ENCODE measurements around the gene LURAP1L. TPM values are rescaled to one million over a fixed set of nuclear protein-coding genes. Genes with fewer than 3 reads are reported as not detected.
A peak's percentile ranks its signal among the peaks of the same experiment; 100 is the strongest.

LURAP1L gene
- total RNA-seq (2021) = 1.2 to 1.7 TPM (median 1.3 TPM) in 3 replicates
- Bru-seq, nascent RNA = percentile 40 among the genes with signal in this experiment
- long read RNA-seq, experiment 1, transcript LURAP1L-201 (2 exons, 1,753 nt) = major isoform, 5 of 6 reads
- long read RNA-seq, experiment 1, partial matches to known transcripts = 0 of 6 reads
- long read RNA-seq, experiment 1, other reads (novel, unspliced or antisense) = 1 of 6 reads
- long read RNA-seq, experiment 2 = 0 reads
- long read RNA-seq, experiment 3, partial matches to known transcripts = 0 of 2 reads
- long read RNA-seq, experiment 3, other reads (novel, unspliced or antisense) = 1 of 2 reads

- Mint-ChIP-seq H3K36me3 (no peaks in the 10 kb centered on the region), H3K4me1 (peaks cover 8% of the 10 kb centered on the region; the same call in 1 of the 2 replicates), H3K27ac (peak within 1 kb of the TSS; percentile 10; the same call in 1 of the 2 replicates), H3K27me3 (ENCODE audit: low read depth) (peaks cover 17% of the 10 kb centered on the region), H3K4me3 (peak within 1 kb of the TSS; percentile 89), H3K9me3 (0 out of 2 replicates have a peak, but pooled peaks cover under 1% of the 10 kb centered on the region)
- DNase-seq (ENCODE audit: low spot score) (peak; percentile 38), ATAC-seq (peak; percentile 50)
- CTCF ChIA-PET = interaction anchor here (1.3 to 3.2 kb wide), 5 partner anchors 24 to 259 kb away, joined by 3 to 50 read pairs (median 5); no protein-coding TSS in a partner anchor
- TF ChIP-seq GABPB1 (CRISPR knock-in tag; IDR thresholded peaks at IDR 0.05) = 0 out of 2 replicates have a peak, but pooled peaks have one; percentile 31
- 0 out of 2 replicates have a peak, but pooled peaks have one; percentile 62 for TF ChIP-seq ZBTB43 (CRISPR knock-in tag; IDR thresholded peaks at IDR 0.05)
- TF ChIP-seq ZNF423 (CRISPR knock-in tag; IDR thresholded peaks at IDR 0.05) = no peak
- POLR2A ChIA-PET = no interaction called here
Observed at GRCh38 chr9:12774861-12775678, at the start of gene LURAP1L. TSS of gene LURAP1L (plus strand) at chr9:12775020. CDS start at chr9:12775716, 696 bp downstream.

GRCh38 chr9:12726795-12727194 lies 48.0 kb upstream of the LURAP1L start:
- ChIA-PET POLR2A (no interaction called here), CTCF (no interaction called here)
- Mint-ChIP-seq H3K36me3 (no peaks in the 10 kb centered on the region), H3K27ac (no peak overlapping the region), H3K4me1 (0 out of 2 replicates have a peak, but pooled peaks cover 6% of the 10 kb centered on the region), H3K27me3 (ENCODE audit: low read depth) (no peaks in the 10 kb centered on the region), H3K4me3 (no peak overlapping the region), H3K9me3 (peaks cover 4% of the 10 kb centered on the region; the same call in 1 of the 2 replicates)
- TF ChIP-seq STAT6 (CRISPR knock-in tag; conservative IDR thresholded peaks at IDR 0.05; ENCODE audit: low read depth) = no peak
- no peak for TF ChIP-seq EMX1 (CRISPR knock-in tag; IDR thresholded peaks at IDR 0.05)
- no peak for TF ChIP-seq RELA (CRISPR knock-in tag; IDR thresholded peaks at IDR 0.05; ENCODE audit: borderline replicate concordance)
- no peak for TF ChIP-seq SP1 (CRISPR knock-in tag; conservative IDR thresholded peaks at IDR 0.05)
- no peak for TF ChIP-seq ATF1 (CRISPR knock-in tag; IDR thresholded peaks at IDR 0.05)
- no peak for TF ChIP-seq ZNF138 (CRISPR knock-in tag; conservative IDR thresholded peaks at IDR 0.05)
- DNase-seq (ENCODE audit: low spot score) (no peak), ATAC-seq (no peak)

- Mint-ChIP-seq H3K27ac (no peak overlapping the region), H3K36me3 (peaks cover 8% of the 10 kb centered on the region), H3K4me3 (no peak overlapping the region), H3K27me3 (ENCODE audit: low read depth) (no peaks in the 10 kb centered on the region), H3K4me1 (0 out of 2 replicates have a peak, but pooled peaks cover 6% of the 10 kb centered on the region), H3K9me3 (peaks cover 25% of the 10 kb centered on the region)
- DNase-seq (ENCODE audit: low spot score) (no peak), ATAC-seq (no peak)
- ChIA-PET POLR2A (no interaction called here), CTCF (interaction anchor here (0.9 kb wide), 1 partner anchor 154 kb away, joined by 3 read pairs; no protein-coding TSS in a partner anchor)
- TF ChIP-seq ZMAT4 (CRISPR knock-in tag; IDR thresholded peaks at IDR 0.05) (no peak), NR3C1 (CRISPR knock-in tag; conservative IDR thresholded peaks at IDR 0.05; ENCODE audit: low read depth) (no peak), USF2 (CRISPR knock-in tag; IDR thresholded peaks at IDR 0.05) (no peak), AFF4 (CRISPR knock-in tag; IDR thresholded peaks at IDR 0.05; ENCODE audit: borderline replicate concordance) (no peak), NFE2L1 (CRISPR knock-in tag; IDR thresholded peaks at IDR 0.05) (no peak), EMX1 (CRISPR knock-in tag; IDR thresholded peaks at IDR 0.05) (no peak), CBFB (CRISPR knock-in tag; IDR thresholded peaks at IDR 0.05; ENCODE audit: low read depth) (no peak), FOXP4 (CRISPR knock-in tag; IDR thresholded peaks at IDR 0.05) (no peak), MXD4 (CRISPR knock-in tag; IDR thresholded peaks at IDR 0.05; ENCODE audit: borderline replicate concordance) (no peak), ETV6 (CRISPR knock-in tag; IDR thresholded peaks at IDR 0.05) (no peak)
Observed at GRCh38 chr9:12730198-12730597, 44.6 kb upstream of the LURAP1L start.

Measured in WTC11 (cell line).